Measurements from ENCODE around the gene FBXW11. TPM values are rescaled to one million over a fixed set of nuclear protein-coding genes. Genes with fewer than 3 reads are reported as not detected.
"Not testable (repeated sequence)": the region's sequence is repeated elsewhere in the genome, so short reads cannot be mapped to it uniquely, and the experiment has no call there.

The FBXW11 gene
- total RNA-seq, 1 experiment from 2014 or later, result 52.2 TPM

DNA sequence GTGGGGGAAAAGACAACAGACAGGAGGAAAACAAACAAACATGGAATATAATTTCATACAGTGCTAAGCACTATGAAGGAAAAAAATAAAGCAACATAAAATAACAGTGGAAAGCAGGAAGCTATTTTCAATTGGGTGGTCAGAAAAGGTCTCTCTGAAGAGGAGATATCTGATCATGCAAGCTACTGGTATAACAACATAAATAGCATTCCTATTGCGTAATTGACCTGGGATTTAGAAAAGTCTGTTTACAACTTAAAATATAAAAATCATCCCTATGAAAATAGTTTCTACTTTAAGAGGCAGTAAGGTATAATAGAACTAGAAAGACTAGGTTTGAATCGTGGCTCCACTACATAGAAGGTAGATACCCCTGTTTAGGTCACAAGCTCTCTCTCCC lies 61.4 kb downstream of the FBXW11 start (continued):
- TF ChIP-seq AFF4 (CRISPR knock-in tag; IDR thresholded peaks at IDR 0.05; ENCODE audit: borderline replicate concordance), result no peak

DNA sequence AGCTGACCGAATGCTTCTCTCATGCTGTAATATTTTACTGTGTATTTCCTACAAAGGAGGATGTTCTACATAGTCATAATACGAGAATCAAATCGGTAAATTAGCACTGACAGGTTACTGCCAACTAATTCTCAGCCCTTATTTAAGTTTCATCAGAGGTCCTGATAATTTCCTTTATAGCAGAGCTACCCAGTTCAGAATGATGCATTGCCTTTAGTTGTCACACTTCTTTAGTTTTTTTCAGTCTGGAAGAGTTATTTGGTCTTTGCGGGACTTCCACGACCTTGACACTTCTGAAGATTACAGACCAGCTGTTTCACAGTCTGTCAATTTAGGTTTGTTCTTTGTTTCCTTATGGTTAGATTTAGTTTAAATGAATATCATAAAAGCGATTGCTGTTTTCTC lies 64.3 kb downstream of the FBXW11 start:
- DNase-seq (ENCODE audit: low spot score); H3K36me3 Mint-ChIP-seq; H3K9me3 Mint-ChIP-seq; ATAC-seq; POLR2A ChIA-PET; H3K27me3 Mint-ChIP-seq (ENCODE audit: low read depth); CTCF ChIA-PET; H3K4me3 Mint-ChIP-seq: not testable (repeated sequence)
- Mint-ChIP-seq H3K27ac (0 out of 2 replicates have a peak overlapping the region, but pooled peaks have one; percentile 40), H3K4me1 (peaks cover 43% of the 10 kb centered on the region)

DNA sequence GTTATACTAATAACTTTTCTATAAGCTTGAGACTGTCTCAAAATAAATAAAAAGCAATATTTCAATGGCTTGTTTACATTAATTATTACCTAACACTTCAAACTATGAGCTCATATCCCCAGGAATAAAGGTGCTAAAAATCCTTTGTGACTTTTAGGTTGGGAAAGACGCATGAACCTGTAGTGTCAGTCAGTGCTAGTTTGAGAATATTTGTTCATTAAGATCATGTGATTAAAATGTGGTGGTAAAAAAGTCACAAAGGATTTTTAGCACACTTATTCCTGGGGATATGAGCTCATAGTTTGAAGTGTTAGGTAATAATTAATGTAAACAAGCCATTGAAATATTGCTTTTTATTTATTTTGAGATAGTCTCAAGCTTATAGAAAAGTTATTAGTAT lies 64.8 kb downstream of the FBXW11 start:
- peaks cover 43% of the 10 kb centered on the region for H3K4me1 Mint-ChIP-seq
- CTCF ChIA-PET; H3K4me3 Mint-ChIP-seq; H3K27me3 Mint-ChIP-seq (ENCODE audit: low read depth); H3K9me3 Mint-ChIP-seq; DNase-seq (ENCODE audit: low spot score); POLR2A ChIA-PET; H3K27ac Mint-ChIP-seq; ATAC-seq; H3K36me3 Mint-ChIP-seq: not testable (repeated sequence)

GRCh38 chr5:171941275-171941674 lies 65.2 kb downstream of the FBXW11 start:
- H3K27me3 Mint-ChIP-seq (ENCODE audit: low read depth); ATAC-seq; H3K9me3 Mint-ChIP-seq; DNase-seq (ENCODE audit: low spot score); H3K27ac Mint-ChIP-seq; H3K36me3 Mint-ChIP-seq; CTCF ChIA-PET; H3K4me3 Mint-ChIP-seq; POLR2A ChIA-PET: not testable (repeated sequence)
- peaks cover 40% of the 10 kb centered on the region for H3K4me1 Mint-ChIP-seq

GRCh38 chr5:171939951-171940350 lies 66.5 kb downstream of the FBXW11 start:
- CTCF ChIA-PET, result no interaction called here

More at GRCh38 chr5:171939951-171940350, 66.5 kb downstream of the FBXW11 start:
- no peak for ATAC-seq
- Mint-ChIP-seq H3K27ac (no peak overlapping the region), H3K27me3 (ENCODE audit: low read depth) (no peaks in the 10 kb centered on the region), H3K9me3 (no peaks in the 10 kb centered on the region), H3K4me1 (peaks cover 30% of the 10 kb centered on the region), H3K36me3 (no peaks in the 10 kb centered on the region), H3K4me3 (no peak overlapping the region)
- no peak for DNase-seq (ENCODE audit: low spot score)
- POLR2A ChIA-PET, result no interaction called here
- TF ChIP-seq, protein P1, sequence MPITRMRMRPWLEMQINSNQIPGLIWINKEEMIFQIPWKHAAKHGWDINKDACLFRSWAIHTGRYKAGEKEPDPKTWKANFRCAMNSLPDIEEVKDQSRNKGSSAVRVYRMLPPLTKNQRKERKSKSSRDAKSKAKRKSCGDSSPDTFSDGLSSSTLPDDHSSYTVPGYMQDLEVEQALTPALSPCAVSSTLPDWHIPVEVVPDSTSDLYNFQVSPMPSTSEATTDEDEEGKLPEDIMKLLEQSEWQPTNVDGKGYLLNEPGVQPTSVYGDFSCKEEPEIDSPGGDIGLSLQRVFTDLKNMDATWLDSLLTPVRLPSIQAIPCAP (CRISPR knock-in tag; IDR thresholded peaks at IDR 0.05), result no peak
- TF ChIP-seq E2F5 (CRISPR knock-in tag; IDR thresholded peaks at IDR 0.05), result no peak
- no peak for TF ChIP-seq MXD4 (CRISPR knock-in tag; IDR thresholded peaks at IDR 0.05; ENCODE audit: borderline replicate concordance)
- TF ChIP-seq, protein P2, sequence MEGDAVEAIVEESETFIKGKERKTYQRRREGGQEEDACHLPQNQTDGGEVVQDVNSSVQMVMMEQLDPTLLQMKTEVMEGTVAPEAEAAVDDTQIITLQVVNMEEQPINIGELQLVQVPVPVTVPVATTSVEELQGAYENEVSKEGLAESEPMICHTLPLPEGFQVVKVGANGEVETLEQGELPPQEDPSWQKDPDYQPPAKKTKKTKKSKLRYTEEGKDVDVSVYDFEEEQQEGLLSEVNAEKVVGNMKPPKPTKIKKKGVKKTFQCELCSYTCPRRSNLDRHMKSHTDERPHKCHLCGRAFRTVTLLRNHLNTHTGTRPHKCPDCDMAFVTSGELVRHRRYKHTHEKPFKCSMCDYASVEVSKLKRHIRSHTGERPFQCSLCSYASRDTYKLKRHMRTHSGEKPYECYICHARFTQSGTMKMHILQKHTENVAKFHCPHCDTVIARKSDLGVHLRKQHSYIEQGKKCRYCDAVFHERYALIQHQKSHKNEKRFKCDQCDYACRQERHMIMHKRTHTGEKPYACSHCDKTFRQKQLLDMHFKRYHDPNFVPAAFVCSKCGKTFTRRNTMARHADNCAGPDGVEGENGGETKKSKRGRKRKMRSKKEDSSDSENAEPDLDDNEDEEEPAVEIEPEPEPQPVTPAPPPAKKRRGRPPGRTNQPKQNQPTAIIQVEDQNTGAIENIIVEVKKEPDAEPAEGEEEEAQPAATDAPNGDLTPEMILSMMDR (IDR thresholded peaks at IDR 0.05), result no peak
- no peak for TF ChIP-seq ZBTB43 (CRISPR knock-in tag; IDR thresholded peaks at IDR 0.05)
- no peak for TF ChIP-seq NR2C2 (CRISPR knock-in tag; IDR thresholded peaks at IDR 0.05)
